ENCODE results near the gene GYPE. TPM values are rescaled to one million over a fixed set of nuclear protein-coding genes. Genes with fewer than 3 reads are reported as not detected.
"Not testable (repeated sequence)": the region's sequence is repeated elsewhere in the genome, so short reads cannot be mapped to it uniquely, and the experiment has no call there.

Gene GYPE
- total RNA-seq, 1 experiment from 2014 or later = 4.0 TPM

DNA sequence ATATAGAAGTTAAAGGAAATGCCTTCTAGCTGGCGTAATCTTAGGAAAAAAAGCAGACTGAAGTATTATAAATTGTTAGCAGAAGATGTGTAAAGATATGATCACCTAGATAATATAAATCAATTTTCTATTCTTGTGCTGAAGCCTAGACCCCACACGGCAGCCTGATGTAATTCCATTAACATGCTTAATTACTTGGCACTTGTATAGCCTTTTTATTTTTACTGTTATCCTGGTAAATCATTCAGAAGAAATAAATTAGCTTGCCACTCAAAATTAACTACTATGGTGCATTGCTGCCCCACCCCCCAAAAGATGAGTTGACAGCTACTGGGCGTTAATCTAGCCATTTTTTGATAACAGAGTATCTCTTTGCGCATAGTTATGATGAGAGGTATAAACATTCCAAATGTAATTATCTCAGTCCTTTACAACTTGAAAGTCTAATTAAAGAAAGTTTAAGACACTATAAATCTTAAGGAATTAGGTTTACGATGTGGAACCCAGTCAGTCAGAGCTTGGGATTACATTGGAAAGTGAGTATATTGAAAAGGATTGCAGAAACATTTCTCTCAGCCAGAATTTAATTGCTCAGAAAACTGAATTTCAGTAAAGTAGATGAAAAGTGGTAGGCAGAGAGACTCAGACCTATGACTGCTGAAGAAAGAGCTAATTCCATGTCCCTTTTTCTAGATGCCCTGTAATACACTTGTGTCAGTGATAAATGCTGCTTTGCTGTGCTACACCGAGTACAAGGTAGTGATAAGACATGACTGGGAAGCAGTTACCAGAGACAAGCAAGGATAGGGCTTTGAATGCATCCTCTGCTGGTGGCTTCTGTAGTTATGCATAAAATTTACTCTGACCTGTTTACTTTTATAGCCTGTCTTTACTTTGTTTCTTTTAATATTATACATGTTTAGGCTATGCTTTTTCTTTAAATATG lies 47.7 kb downstream of the GYPE start:
- H3K4me2 ChIP-seq (ENCODE audit: low read depth, low read length, poor library complexity, severe bottlenecking); H3K4me3 ChIP-seq (ENCODE audit: low read length); H3K27me3 ChIP-seq (ENCODE audit: low read length); H3K9me3 ChIP-seq (ENCODE audit: low read length); H3K79me2 ChIP-seq (ENCODE audit: low read length); H4K20me1 ChIP-seq (ENCODE audit: insufficient read depth, low read depth, low read length); H3K36me3 ChIP-seq (ENCODE audit: insufficient read depth, low read length); H3K4me1 ChIP-seq (ENCODE audit: low read length); DNase-seq; H3K9me2 ChIP-seq (replicated peaks; ENCODE audit: insufficient read depth, low read length); H3K9ac ChIP-seq (ENCODE audit: low read length); H2AFZ ChIP-seq (ENCODE audit: low read length); H3K27ac ChIP-seq (ENCODE audit: low read length): not testable (repeated sequence)

DNA sequence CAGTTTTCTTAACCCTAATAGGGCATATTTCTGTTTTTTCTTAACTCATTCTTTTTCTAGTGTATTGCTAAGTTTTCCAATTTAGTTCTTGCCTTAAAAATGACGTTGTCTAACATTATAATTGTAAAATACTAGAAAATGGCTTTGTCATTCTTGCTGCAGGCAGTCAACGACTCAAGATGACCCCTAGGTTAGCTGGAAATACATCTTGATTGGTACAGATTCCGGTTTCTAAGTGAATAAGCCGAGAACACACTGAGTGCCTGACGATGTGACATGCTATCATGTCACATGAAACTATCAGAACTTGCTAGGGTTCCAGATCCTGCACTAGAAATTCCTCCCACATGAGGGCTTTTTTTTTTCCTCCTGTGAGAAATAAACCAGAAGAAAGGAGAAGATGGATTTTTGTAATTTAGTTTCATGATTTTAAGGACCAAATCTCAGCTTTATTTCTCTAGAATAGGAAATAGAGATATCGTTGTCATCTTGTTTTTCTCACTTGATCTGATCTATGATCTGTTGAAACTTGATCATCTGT lies 49.3 kb downstream of the GYPE start:
- H3K4me2 ChIP-seq (ENCODE audit: low read depth, low read length, poor library complexity, severe bottlenecking); H3K4me1 ChIP-seq (ENCODE audit: low read length); H3K4me3 ChIP-seq (ENCODE audit: low read length); H3K9me2 ChIP-seq (replicated peaks; ENCODE audit: insufficient read depth, low read length); H3K27me3 ChIP-seq (ENCODE audit: low read length); H2AFZ ChIP-seq (ENCODE audit: low read length); H3K79me2 ChIP-seq (ENCODE audit: low read length); H4K20me1 ChIP-seq (ENCODE audit: insufficient read depth, low read depth, low read length); H3K27ac ChIP-seq (ENCODE audit: low read length); H3K9me3 ChIP-seq (ENCODE audit: low read length); DNase-seq; H3K9ac ChIP-seq (ENCODE audit: low read length); H3K36me3 ChIP-seq (ENCODE audit: insufficient read depth, low read length): not testable (repeated sequence)

DNA sequence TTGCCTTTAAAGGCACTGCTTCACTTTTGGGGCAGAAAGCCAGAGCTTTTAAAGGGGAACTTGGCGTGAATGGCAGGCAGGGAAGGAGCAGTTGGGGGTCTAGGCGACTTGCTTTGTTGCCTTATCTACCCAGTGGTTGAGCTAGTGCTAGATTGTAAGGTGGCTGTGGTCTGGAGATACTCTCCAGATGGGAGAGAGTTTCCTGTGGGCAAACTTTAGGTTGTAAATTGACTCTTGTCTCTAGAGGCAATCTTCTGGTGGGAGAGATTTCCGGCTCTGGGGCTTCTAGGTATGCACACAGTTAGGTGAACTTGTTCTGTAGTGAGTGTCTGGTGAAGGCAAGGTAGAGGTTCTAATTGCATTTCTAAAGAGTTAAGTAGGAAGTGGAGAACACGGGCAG lies 50.7 kb downstream of the GYPE start:
- H3K9me3 ChIP-seq (ENCODE audit: low read length); H3K4me2 ChIP-seq (ENCODE audit: low read depth, low read length, poor library complexity, severe bottlenecking); H3K4me1 ChIP-seq (ENCODE audit: low read length); H3K9me2 ChIP-seq (replicated peaks; ENCODE audit: insufficient read depth, low read length); H3K27ac ChIP-seq (ENCODE audit: low read length); H4K20me1 ChIP-seq (ENCODE audit: insufficient read depth, low read depth, low read length); H3K4me3 ChIP-seq (ENCODE audit: low read length); H3K9ac ChIP-seq (ENCODE audit: low read length); H3K79me2 ChIP-seq (ENCODE audit: low read length); H2AFZ ChIP-seq (ENCODE audit: low read length); H3K27me3 ChIP-seq (ENCODE audit: low read length); DNase-seq; H3K36me3 ChIP-seq (ENCODE audit: insufficient read depth, low read length): not testable (repeated sequence)

DNA sequence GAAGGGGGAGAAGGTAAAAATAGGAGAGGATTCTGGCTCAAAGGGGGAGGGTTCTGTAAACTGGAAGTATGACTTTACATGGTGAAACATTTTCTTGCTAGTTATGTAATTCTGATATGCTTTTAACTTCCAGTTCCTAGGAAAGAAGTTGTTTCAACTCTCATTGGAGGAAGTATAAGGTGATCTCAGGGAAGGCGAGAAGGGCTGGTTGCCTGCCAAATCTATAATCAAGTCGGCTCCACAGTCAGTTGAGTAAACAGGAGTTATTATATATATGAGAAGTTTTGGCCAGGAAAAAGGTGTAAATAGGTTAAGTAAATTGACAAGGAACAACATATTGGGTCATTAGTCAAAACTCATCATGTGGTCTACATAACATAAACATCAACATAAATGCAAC lies 56.1 kb downstream of the GYPE start:
- not testable (repeated sequence) for H3K9me2 ChIP-seq (replicated peaks; ENCODE audit: insufficient read depth, low read length); DNase-seq; H3K4me2 ChIP-seq (ENCODE audit: low read depth, low read length, poor library complexity, severe bottlenecking); H4K20me1 ChIP-seq (ENCODE audit: insufficient read depth, low read depth, low read length); H3K27me3 ChIP-seq (ENCODE audit: low read length); H3K79me2 ChIP-seq (ENCODE audit: low read length); H3K27ac ChIP-seq (ENCODE audit: low read length); H3K9me3 ChIP-seq (ENCODE audit: low read length); H2AFZ ChIP-seq (ENCODE audit: low read length); H3K36me3 ChIP-seq (ENCODE audit: insufficient read depth, low read length); H3K4me1 ChIP-seq (ENCODE audit: low read length); H3K9ac ChIP-seq (ENCODE audit: low read length); H3K4me3 ChIP-seq (ENCODE audit: low read length)

DNA sequence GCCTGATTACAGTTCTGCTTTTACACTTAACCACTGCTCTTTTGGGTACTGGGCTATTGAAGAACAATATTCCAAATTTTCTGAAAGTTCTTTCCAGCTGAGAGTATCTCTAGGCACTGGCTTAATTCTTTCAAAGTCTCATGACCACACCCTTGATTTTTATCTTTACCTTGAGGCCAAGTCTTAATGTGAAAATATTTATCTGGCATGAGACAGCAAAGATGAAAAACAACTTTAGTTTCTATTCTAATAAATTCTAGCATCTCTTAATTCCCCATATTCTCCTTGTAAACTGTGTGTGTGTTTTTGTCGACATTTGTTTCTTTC lies 61.9 kb downstream of the GYPE start:
- H3K9ac ChIP-seq (ENCODE audit: low read length); H3K9me2 ChIP-seq (replicated peaks; ENCODE audit: insufficient read depth, low read length); H3K9me3 ChIP-seq (ENCODE audit: low read length); H3K27me3 ChIP-seq (ENCODE audit: low read length); H4K20me1 ChIP-seq (ENCODE audit: insufficient read depth, low read depth, low read length); H3K4me3 ChIP-seq (ENCODE audit: low read length); H3K36me3 ChIP-seq (ENCODE audit: insufficient read depth, low read length); H2AFZ ChIP-seq (ENCODE audit: low read length); H3K4me1 ChIP-seq (ENCODE audit: low read length); H3K4me2 ChIP-seq (ENCODE audit: low read depth, low read length, poor library complexity, severe bottlenecking); DNase-seq; H3K79me2 ChIP-seq (ENCODE audit: low read length); H3K27ac ChIP-seq (ENCODE audit: low read length): not testable (repeated sequence)

DNA sequence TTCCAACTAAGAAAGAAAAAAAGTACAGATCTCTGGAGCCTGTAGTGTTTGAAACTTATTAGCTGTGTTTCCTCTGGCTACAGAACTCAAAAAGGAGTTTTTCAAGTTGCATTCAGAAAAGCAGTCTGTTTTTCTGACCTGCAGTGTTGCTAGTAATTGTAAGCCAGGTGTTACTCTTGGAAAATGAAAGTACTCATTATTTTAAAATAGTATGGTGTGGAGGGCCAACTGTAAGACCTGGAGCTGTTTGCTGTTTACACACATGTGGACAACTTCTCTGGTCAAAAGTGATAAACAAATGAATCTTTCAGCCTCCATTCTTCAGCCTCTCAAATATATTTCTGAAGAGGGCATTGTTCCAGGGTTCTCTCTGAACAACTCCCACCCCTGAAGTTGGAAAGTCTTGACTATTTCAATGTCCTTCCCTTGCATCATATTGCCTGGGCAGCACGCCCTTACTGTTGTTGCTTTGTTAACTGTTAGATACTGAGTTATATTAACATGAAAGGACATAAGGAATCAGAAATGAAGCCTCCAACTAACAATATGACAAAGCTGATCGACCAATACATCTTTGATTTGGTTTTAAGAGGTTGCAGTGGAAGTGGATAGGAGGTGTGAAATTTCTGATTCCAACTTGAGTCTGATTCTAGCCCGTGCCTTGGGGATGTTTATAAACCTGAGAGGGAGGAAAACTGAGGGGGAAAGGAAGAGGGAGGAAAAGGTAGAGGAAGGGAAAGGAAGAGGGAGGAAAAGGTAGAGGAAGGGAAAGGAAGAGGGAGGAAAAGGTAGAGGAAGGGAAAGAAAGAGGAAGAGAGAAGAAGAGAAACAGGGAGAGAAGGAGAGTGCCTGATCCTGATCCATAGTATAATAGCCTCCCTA lies 62.5 kb downstream of the GYPE start:
- not testable (repeated sequence) for DNase-seq; H3K79me2 ChIP-seq (ENCODE audit: low read length); H2AFZ ChIP-seq (ENCODE audit: low read length); H3K36me3 ChIP-seq (ENCODE audit: insufficient read depth, low read length); H3K4me3 ChIP-seq (ENCODE audit: low read length); H3K9me3 ChIP-seq (ENCODE audit: low read length); H3K9ac ChIP-seq (ENCODE audit: low read length); H3K4me1 ChIP-seq (ENCODE audit: low read length); H4K20me1 ChIP-seq (ENCODE audit: insufficient read depth, low read depth, low read length); H3K4me2 ChIP-seq (ENCODE audit: low read depth, low read length, poor library complexity, severe bottlenecking); H3K27ac ChIP-seq (ENCODE audit: low read length); H3K27me3 ChIP-seq (ENCODE audit: low read length); H3K9me2 ChIP-seq (replicated peaks; ENCODE audit: insufficient read depth, low read length)

DNA sequence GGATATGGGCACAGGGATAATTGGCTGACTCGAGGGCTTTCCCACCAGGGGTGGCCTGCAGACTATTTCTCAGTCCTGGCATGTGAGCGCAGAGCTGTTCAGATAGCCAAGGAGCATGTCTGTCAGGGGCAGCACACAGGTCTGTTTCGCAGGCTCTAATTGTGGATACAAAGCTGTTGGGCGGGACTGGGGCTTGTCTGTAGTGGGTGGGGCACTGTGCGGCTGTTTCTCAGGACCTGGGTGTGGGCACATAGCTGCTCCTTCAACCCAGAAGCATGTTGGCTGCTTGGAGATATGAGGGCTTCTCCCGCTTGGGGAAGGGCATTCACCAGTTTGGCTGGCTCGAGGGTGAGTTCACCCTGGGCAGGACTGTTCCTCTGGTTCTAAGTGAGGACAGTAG lies 65.9 kb downstream of the GYPE start:
- H3K9me3 ChIP-seq (ENCODE audit: low read length); H3K4me3 ChIP-seq (ENCODE audit: low read length); H3K4me2 ChIP-seq (ENCODE audit: low read depth, low read length, poor library complexity, severe bottlenecking); H2AFZ ChIP-seq (ENCODE audit: low read length); H3K9me2 ChIP-seq (replicated peaks; ENCODE audit: insufficient read depth, low read length); H3K9ac ChIP-seq (ENCODE audit: low read length); H3K36me3 ChIP-seq (ENCODE audit: insufficient read depth, low read length); H4K20me1 ChIP-seq (ENCODE audit: insufficient read depth, low read depth, low read length); H3K79me2 ChIP-seq (ENCODE audit: low read length); H3K27ac ChIP-seq (ENCODE audit: low read length); H3K27me3 ChIP-seq (ENCODE audit: low read length); H3K4me1 ChIP-seq (ENCODE audit: low read length); DNase-seq: not testable (repeated sequence)

DNA sequence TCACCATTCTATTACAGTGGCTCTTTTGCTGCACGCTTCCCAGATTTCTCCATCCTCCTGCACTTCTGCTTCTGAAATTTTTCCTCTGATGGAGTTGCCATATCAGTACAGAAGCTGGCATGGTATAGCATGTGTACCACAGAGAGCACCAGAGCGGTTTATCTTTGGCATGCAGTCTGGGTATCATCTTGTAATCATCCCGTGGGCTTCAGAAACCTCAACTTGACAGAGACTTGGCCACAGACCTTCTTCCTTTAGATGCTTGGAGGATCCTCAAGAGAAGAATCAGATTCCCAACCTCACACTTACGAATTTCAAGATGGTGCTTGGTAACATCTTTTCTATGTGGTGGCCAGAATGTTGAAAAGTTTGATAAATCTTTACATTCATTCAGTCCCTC lies 71.2 kb downstream of the GYPE start:
- H3K79me2 ChIP-seq (ENCODE audit: low read length); H3K27me3 ChIP-seq (ENCODE audit: low read length); H3K4me3 ChIP-seq (ENCODE audit: low read length); H3K27ac ChIP-seq (ENCODE audit: low read length); H3K9ac ChIP-seq (ENCODE audit: low read length); H3K4me1 ChIP-seq (ENCODE audit: low read length); H3K4me2 ChIP-seq (ENCODE audit: low read depth, low read length, poor library complexity, severe bottlenecking); H2AFZ ChIP-seq (ENCODE audit: low read length); H3K9me2 ChIP-seq (replicated peaks; ENCODE audit: insufficient read depth, low read length); H4K20me1 ChIP-seq (ENCODE audit: insufficient read depth, low read depth, low read length); H3K36me3 ChIP-seq (ENCODE audit: insufficient read depth, low read length); DNase-seq; H3K9me3 ChIP-seq (ENCODE audit: low read length): not testable (repeated sequence)
